ENCODE measurements around the gene CRLF2. TPM values are rescaled to one million over a fixed set of nuclear protein-coding genes. Genes with fewer than 3 reads are reported as not detected.
"Not testable (repeated sequence)": the region's sequence is repeated elsewhere in the genome, so short reads cannot be mapped to it uniquely, and the experiment has no call there.

The CRLF2 gene
- total RNA-seq, 1 donor from 2014 or later = not detected

GRCh38 chrX:1185561-1185960, 26.9 kb downstream of the CRLF2 start:
- DNase-seq = no peak
- intact Hi-C loops (cut with micrococcal nuclease) = no loop called here
- TF ChIP-seq CTCF (IDR thresholded peaks at IDR 0.05; ENCODE audit: borderline replicate concordance) = no peak
- H3K4me3 ChIP-seq = no peak overlapping the region
- no peaks in the 10 kb centered on the region for H3K36me3 ChIP-seq
- peaks cover 3% of the 10 kb centered on the region for H3K9me3 ChIP-seq (replicated peaks)
- H3K27ac ChIP-seq (replicated peaks) = no peak overlapping the region
- H3K27me3 ChIP-seq (ENCODE audit: low read depth) = no peaks in the 10 kb centered on the region
- H3K4me1 ChIP-seq = no peaks in the 10 kb centered on the region

- H3K27me3 ChIP-seq (ENCODE audit: low read depth) = peaks cover 4% of the 10 kb centered on the region
- no peaks in the 10 kb centered on the region for H3K9me3 ChIP-seq (replicated peaks)
- H3K27ac ChIP-seq (replicated peaks) = no peak overlapping the region
- H3K4me3 ChIP-seq = no peak overlapping the region
- intact Hi-C loops (cut with micrococcal nuclease) = no loop called here
- no peak for DNase-seq
- H3K4me1 ChIP-seq = peaks cover 5% of the 10 kb centered on the region
- no peaks in the 10 kb centered on the region for H3K36me3 ChIP-seq
- TF ChIP-seq CTCF (IDR thresholded peaks at IDR 0.05; ENCODE audit: borderline replicate concordance) = no peak
Measured at GRCh38 chrX:1182211-1182610, 30.2 kb downstream of the CRLF2 start.

GRCh38 chrX:1181661-1182060, 30.8 kb downstream of the CRLF2 start:
- H3K9me3 ChIP-seq (replicated peaks); H3K27ac ChIP-seq (replicated peaks); H3K27me3 ChIP-seq (ENCODE audit: low read depth); H3K4me3 ChIP-seq; H3K4me1 ChIP-seq; intact Hi-C loops (cut with micrococcal nuclease); DNase-seq; H3K36me3 ChIP-seq: not testable (repeated sequence)

GRCh38 chrX:1181170-1181569, 31.3 kb downstream of the CRLF2 start:
- peaks cover 5% of the 10 kb centered on the region for H3K4me1 ChIP-seq
- no peaks in the 10 kb centered on the region for H3K9me3 ChIP-seq (replicated peaks)
- peaks cover 7% of the 10 kb centered on the region for H3K27me3 ChIP-seq (ENCODE audit: low read depth)
- no peak overlapping the region for H3K4me3 ChIP-seq
- intact Hi-C loops (cut with micrococcal nuclease) = no loop called here
- no peak overlapping the region for H3K27ac ChIP-seq (replicated peaks)
- TF ChIP-seq CTCF (IDR thresholded peaks at IDR 0.05; ENCODE audit: borderline replicate concordance) = no peak
- H3K36me3 ChIP-seq = no peaks in the 10 kb centered on the region
- no peak for DNase-seq

GRCh38 chrX:1178580-1179057, 33.8 kb downstream of the CRLF2 start:
- H3K27ac ChIP-seq (replicated peaks) = no peak overlapping the region
- peaks cover 14% of the 10 kb centered on the region for H3K27me3 ChIP-seq (ENCODE audit: low read depth)
- H3K4me1 ChIP-seq = peaks cover 5% of the 10 kb centered on the region
- intact Hi-C loops (cut with micrococcal nuclease) = no loop called here
- H3K36me3 ChIP-seq = no peaks in the 10 kb centered on the region
- H3K4me3 ChIP-seq = no peak overlapping the region
- no peaks in the 10 kb centered on the region for H3K9me3 ChIP-seq (replicated peaks)
- no peak for DNase-seq
- TF ChIP-seq CTCF (IDR thresholded peaks at IDR 0.05; ENCODE audit: borderline replicate concordance) = no peak

GRCh38 chrX:1176531-1177320, 35.7 kb downstream of the CRLF2 start:
- H3K9me3 ChIP-seq (replicated peaks); H3K4me1 ChIP-seq; H3K4me3 ChIP-seq; DNase-seq; H3K27ac ChIP-seq (replicated peaks); intact Hi-C loops (cut with micrococcal nuclease); H3K36me3 ChIP-seq: not testable (repeated sequence)
- peaks cover 14% of the 10 kb centered on the region for H3K27me3 ChIP-seq (ENCODE audit: low read depth)

GRCh38 chrX:1174609-1175545, 37.6 kb downstream of the CRLF2 start:
- H3K4me1 ChIP-seq; H3K9me3 ChIP-seq (replicated peaks); H3K27ac ChIP-seq (replicated peaks); H3K36me3 ChIP-seq; H3K4me3 ChIP-seq; DNase-seq; intact Hi-C loops (cut with micrococcal nuclease): not testable (repeated sequence)
- peaks cover 19% of the 10 kb centered on the region for H3K27me3 ChIP-seq (ENCODE audit: low read depth)

- H3K36me3 ChIP-seq; DNase-seq; H3K4me3 ChIP-seq; H3K4me1 ChIP-seq; intact Hi-C loops (cut with micrococcal nuclease); H3K9me3 ChIP-seq (replicated peaks); H3K27ac ChIP-seq (replicated peaks): not testable (repeated sequence)
- H3K27me3 ChIP-seq (ENCODE audit: low read depth) = peaks cover 17% of the 10 kb centered on the region
Measured at GRCh38 chrX:1173435-1173834, 39.0 kb downstream of the CRLF2 start.

Measured in left ventricle myocardium inferior (tissue), 1 donor.